Left colon (tissue), 2 donors: Measurements from ENCODE around the gene VSIG8. TPM values are rescaled to one million over a fixed set of nuclear protein-coding genes. Genes with fewer than 3 reads are reported as not detected.
A peak's percentile ranks its signal among the peaks of the same experiment; 100 is the strongest.

ENCODE experiments used
- ATAC-seq: fragments of 200-7000 bp; cut with Tn5 transposase; one replicate; pipeline ENCODE4 v1.9.1; 2020; ENCODE audit warnings: mild to moderate bottlenecking, moderate library complexity
- DNase-seq, 2 donors: peaks; one replicate each; pipeline ENCODE4 v3.0.0-alpha.2; 2020
- intact Hi-C, 2 donors: fragments of 100-400 bp; cut with DNase I in 1 of 2; cut with micrococcal nuclease in 1 of 2; formaldehyde crosslinking; loops; one replicate each; pipeline versions ENCODE4 v1.11.2 to v1.14.0; 2022; cut with DNase I, micrococcal nuclease
- total RNA-seq, 2 donors: library from RNA; stranded (reverse); fragmentation: NEBNext Ultra II Directional; extraction: Animal tissue kit (Norgen Biotek cat#: 25700); gene quantifications; one replicate each; pipeline ENCODE4 v1.2.1, GENCODE V29; 2021
- donor health status: DM: no; HTN: no; CAD: no.
- donor health status: DM: yes; HTN: yes; CAD: no.

The VSIG8 gene
- total RNA-seq, 2 donors from 2014 or later: not detected

DNA sequence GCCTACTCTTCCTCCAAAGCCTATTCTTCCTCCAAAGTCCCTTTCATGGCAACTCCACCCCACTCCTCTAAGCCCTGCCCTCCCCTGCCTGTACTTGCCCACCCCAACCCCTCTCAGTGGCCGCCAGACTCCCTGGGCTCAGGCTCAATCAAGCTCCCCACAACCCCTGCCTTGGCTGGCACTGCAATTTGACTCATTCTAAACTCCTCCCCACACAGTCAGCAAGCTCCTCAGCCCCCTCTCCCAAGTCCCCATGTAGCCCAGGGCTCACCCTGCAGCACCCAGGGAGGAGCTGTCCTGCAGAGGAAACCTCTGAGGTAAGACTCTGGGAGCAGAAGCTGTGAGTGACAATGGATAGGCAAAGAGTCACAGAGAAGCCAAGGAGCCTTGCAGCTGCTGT is 3.6 kb upstream of the VSIG8 start:
- intact Hi-C loops: no loop called here
- DNase-seq (no peak), ATAC-seq (no peak)

DNA sequence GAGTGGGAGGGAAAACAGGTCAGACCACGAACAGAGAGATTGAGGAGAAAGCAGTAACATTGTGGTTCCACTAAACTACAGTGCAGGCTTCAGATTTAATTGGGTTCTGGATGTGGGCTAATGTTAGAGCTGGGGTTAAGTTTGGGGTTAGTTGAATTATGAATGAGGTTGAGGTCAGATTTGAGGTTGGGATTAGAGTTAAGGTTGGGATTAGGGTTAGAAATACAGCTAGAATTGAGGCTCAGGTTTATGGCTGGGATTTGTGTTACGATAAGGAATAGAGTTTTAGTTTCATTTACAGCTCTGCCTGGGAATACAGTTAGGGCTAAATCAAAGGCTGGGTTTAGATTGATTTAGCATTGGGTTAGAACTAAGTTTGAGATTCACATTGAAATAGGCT is 1.8 kb upstream of the VSIG8 start:
- intact Hi-C loops: no loop called here
- ATAC-seq (no peak), DNase-seq (no peak)

- intact Hi-C loops: no loop called here
- DNase-seq (no peak), ATAC-seq (no peak)
Measured at GRCh38 chr1:159862031-159862430, 426 bp downstream of the VSIG8 start.

DNA sequence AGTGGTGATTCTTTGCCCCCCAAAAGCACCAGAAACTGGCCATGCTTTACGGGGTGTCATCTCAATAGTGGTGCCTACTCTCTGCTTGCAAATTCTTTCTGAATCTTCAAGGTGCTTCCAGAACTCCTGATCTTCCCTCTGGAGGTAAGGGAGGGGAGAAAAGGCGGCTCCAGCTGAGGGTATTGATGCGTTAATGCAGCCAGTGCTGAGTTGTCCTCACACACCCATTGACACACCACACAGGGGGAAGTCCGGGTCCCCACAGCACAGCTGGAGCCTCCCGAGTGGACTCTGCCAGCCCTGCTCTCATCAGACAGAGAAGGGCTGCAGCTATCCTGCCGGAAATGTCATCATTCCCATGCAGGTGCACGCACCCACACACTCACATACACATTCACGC is 1.2 kb downstream of the VSIG8 start:
- ATAC-seq: no peak
- intact Hi-C loops: no loop called here
- no peak for DNase-seq

DNA sequence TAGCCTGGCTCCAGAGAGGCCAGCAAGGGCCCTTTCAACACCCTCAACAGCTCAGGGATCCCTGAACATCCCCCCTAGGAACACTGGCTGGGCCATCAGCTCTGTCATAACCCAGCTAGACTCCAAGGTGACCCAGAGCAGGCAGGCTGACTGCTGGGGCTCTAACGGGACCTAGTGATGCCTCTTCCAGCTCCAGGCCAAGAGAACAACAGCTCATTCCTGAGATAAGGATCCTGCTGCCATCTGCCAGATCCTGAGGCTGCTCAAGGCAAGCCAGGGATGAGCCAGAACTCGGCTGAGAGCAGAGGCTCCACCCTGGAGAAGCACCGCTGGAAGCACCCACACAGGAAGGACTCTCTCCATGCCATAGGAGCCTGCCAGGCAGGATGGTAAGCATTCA is 2.0 kb downstream of the VSIG8 start:
- ATAC-seq (no peak), DNase-seq (no peak)
- intact Hi-C loops: no loop called here

DNA sequence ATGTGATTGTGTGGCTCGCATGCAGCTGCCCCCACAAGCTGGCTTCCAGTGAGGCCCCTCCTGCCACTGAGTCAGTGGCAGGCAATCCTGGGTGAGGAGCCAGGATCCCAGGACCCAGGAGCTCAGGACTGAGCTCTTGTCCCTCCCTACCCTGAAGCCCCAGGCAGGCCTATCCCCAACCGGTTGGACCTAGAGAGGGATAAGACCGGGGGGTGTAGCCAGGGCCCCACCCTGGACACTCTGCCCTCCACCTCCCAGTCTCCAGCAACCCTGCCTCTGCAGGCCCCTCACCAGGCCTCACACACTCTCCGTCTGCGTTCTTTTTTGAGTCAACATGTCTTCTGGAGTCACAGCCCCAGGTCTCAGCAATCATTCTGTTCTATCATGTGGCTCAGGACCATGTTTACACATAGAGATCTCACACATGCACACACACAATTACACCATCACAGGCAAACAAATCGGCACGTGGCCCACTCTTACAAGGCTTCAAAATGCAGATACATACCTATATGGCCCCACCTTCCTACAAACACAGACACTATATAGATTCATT is 2.6 kb downstream of the VSIG8 start:
- ATAC-seq (no peak), DNase-seq (no peak)
- intact Hi-C loops: no loop called here

DNA sequence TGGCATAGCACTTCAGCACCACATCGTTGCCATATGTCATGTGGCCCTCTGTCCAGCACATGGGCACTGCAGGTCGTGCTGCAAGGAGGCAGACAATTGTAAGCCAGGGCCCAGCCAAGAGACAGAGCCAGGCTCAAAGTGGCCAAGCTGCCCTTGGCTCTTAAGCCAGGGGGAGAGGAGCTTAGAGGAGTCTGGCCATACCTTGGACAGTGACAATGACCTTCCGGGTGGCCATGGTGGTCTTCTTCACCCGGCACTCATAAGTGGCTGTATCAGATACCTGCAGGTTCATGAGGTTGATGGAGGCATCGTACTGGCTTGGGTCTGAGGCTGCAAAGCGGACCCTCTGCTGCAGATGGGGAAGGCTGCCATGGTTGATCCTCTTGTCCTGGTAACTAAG is 4.6 kb downstream of the VSIG8 start:
- ATAC-seq: no peak
- intact Hi-C loops: no loop called here

DNA sequence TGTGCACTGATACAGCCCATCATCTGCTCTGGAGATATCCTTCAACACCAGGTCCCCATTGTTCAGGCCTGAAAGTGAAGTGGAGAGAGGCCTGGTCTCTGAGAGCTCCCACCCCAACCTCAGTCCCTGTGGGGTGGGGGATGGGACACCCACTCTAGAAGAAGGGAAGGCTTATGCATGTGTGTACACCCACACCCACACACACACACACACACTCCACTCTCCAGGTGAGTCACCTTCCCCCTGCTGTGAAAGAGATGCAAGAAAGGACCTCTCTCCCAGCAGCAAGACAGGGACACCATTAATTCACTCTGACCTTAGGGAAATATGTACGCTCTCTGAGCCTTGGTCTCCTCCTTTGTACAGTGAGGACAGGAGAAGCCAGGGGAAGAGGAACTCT is 5.9 kb downstream of the VSIG8 start:
- intact Hi-C loops: no loop called here
- ATAC-seq (no peak), DNase-seq (no peak)

More for the DNA sequence above, 4.6 kb downstream of the VSIG8 start:
- DNase-seq: no peak

DNA sequence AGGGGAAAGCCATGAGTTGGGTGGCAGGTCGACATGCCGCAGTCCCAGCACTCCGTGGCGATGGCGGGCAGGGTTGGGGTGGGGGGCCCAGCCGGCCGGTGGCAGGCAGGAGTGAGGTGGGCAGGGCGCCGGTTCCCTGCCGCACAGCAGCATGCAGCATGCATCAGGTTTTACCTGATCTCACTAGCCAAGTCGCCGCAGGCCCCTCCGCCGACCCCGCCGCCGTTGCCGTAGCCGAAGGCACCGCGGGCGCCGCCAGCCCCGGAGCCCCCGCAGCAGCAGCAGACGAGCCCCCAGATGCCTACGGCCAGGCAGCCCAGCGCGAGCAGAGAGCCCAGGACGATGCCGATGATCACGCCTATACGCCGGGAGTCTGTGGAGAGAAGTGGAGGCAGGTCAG is 6.7 kb downstream of the VSIG8 start:
- intact Hi-C loops: no loop called here
- ATAC-seq (no peak), DNase-seq (peak in 1 of 2 donors; percentile 19)

DNA sequence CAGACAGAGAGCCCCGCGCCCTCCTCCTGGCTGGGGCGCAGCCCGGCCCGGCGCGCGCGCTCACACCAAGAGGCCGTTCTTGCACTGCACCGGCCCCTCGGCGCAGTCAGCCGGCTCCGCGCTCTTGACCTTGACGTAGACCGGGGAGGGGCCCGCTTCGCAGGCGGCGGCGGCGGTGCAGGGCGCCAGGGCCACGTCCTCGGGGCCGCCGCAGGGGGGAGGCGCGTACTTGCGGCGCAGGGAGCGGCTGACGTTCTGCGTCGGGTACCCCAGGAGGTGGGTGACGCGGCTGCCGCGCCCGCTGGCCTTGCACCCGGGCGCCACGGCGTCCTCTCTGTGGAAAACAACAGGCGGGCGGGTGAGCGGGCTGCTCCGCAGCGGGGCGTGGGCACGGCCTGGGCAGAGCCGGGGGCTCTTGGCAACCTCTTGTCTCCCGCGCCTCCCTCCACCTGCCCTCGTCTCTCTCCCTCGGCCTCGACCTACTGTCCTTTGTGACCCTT is 7.7 kb downstream of the VSIG8 start:
- ATAC-seq (peak; percentile 92), DNase-seq (peak; percentile 87 to 91)

DNA sequence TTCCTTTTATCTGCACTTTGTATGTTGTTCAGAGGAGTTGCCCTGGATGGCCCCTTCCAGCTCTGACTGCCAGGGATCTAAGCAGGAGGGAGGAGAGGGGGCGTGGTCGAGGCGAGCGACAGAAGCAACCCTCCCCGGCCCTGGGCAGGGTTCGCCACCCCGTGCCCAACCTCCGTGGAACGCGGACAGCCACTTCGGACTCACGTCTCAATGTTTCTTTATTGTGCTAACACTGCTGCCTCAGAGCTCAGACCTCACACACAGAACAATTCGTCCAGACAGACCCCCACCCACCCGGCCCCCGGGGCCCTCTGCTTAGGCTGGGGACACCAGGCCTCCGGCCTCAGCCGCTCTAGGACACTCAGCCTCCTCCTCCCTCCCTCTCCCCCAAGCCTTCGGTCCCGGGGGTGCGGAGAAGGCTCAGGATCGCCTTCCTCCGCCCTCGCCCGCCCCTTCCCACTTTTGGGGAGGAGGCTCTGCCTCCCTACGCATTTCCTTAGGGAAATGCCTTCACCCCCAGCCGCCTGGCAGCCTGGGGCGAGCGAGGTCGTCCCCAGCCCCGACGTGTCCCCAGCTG is 8.3 kb downstream of the VSIG8 start:
- ATAC-seq (peak; percentile 85), DNase-seq (peak; percentile 90 to 94)
- intact Hi-C loops: no loop called here

More for the DNA sequence above, 7.7 kb downstream of the VSIG8 start:
- intact Hi-C loops: no loop called here

GRCh38 chr1:159853417-159854115 is 8.9 kb downstream of the VSIG8 start:
- intact Hi-C loops: no loop called here
- DNase-seq: no peak
- no peak for ATAC-seq

GRCh38 chr1:159851407-159851806 is 11.1 kb downstream of the VSIG8 start:
- no peak for DNase-seq
- intact Hi-C loops: no loop called here
- no peak for ATAC-seq

- intact Hi-C loops: no loop called here
- DNase-seq (no peak), ATAC-seq (no peak)
Measured at GRCh38 chr1:159849626-159850366, 12.7 kb downstream of the VSIG8 start.

DNA sequence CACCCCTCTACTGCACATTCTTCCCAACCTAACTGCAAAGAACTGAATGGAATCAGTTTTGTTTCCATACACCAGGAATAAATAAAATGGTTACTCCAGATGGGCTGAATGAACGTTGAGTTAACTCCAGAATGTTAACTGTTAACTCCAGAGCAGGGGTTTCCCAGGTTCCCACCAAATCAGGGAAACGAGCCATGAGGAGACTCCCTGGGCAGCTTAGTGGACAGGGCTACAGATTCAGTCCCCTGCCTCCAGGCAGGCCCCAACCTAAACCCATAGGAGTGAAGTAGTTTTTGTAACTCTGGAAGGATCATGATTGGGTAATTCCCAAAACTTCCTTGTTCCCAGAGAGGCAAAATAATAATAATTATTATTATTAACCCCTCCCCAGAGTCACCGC is 14.1 kb downstream of the VSIG8 start:
- no peak for ATAC-seq
- intact Hi-C loops: no loop called here

DNA sequence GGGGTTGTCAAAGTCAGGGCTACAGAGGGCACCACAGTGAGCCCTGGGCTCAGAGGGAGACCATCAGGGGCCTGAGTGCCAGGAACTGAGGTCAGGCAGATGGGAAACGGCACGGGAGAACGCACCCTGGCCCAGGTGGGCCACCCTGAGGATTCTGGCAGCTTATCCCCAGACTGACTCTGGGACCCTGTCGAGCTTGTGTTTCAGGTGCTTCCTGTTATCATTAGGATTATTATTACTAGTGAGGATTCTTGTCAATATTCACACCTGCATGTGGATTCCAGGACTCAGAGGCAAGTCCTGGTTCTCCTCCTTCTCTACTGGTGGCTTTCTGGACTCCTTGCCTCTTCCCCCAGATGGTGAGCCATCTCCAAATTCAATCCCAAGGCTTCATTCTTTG is 15.2 kb downstream of the VSIG8 start:
- no peak for ATAC-seq
- intact Hi-C loops: no loop called here
- no peak for DNase-seq

More for the DNA sequence above, 14.1 kb downstream of the VSIG8 start:
- no peak for DNase-seq

- ATAC-seq: peak; percentile 86
- intact Hi-C loops: no loop called here
- peak in 1 of 2 donors; percentile 34 for DNase-seq
Measured at GRCh38 chr1:159845751-159846629, 16.5 kb downstream of the VSIG8 start.

DNA sequence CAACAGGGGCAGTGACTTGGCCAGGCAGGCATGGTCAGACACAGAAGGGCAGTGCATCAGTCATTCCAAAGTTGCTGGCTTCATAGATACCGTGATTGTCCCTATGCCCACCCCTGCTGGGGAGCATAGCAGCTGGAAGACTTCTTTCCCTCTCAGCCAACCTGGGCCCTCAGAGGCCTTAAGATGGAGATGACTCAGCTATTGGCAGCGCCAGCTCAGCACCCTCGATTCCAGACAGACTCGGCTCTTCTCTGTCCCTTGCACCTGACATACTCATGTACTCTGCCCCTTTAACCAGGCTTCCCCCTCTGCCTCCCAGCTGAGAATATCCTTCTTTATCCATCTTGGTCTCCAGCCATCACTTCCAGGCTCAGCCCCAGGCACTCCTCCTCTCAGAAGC is 19.0 kb downstream of the VSIG8 start:
- DNase-seq (no peak), ATAC-seq (no peak)
- intact Hi-C loops: no loop called here

GRCh38 chr1:159841749-159842148 is 20.7 kb downstream of the VSIG8 start:
- DNase-seq: no peak
- no peak for ATAC-seq
- intact Hi-C loops: no loop called here
